COLO668 (cell line): Measurements from ENCODE around the gene OLFM1.
"Not testable (repeated sequence)": the region's sequence is repeated elsewhere in the genome, so short reads cannot be mapped to it uniquely, and the experiment has no call there.

Experiments
- DNase-seq: peaks from one replicate; lab custom pipeline; 2025; ENCODE audit not compliant: unreplicated experiment; lab: John Stamatoyannopoulos, UW

Gene OLFM1

DNA sequence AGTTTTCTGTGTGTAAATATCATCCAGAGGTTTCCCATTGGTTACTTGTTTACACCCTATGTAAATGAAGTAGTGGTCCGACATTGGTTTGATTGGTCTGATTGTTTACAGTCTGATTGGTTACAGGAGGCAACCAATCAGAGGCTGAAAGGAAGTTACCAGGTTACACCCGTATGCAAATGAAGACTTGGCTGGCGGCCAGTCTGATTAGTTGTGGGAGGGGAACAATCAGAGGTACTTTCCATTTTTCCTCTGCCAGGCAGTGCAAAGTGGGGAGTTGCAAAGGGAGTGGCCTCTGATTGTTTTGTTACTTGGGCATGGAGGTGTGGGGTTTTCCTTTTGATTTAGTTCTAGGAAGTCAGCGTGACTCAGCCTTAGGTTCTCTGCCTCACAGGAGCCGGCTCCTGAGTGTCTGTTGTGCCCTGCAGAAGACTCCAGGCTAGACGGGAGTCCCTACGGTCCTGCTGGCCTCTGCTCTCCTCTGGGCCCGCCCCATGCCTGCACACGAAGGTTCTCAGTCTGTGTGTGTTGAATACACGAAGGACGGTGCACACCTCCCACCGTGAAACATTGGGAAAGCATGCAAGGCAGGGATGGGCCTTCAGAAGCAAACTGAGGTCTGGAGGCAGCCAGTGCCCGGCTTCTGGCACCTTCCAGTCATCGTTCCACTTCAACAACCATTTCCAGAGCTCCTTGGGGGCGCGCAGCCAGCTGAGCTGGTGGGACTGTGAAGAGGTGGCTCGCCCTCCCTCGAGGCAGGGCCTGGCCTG, 42.9 kb downstream of the OLFM1 start:
- peak; percentile 4 for DNase-seq

DNA sequence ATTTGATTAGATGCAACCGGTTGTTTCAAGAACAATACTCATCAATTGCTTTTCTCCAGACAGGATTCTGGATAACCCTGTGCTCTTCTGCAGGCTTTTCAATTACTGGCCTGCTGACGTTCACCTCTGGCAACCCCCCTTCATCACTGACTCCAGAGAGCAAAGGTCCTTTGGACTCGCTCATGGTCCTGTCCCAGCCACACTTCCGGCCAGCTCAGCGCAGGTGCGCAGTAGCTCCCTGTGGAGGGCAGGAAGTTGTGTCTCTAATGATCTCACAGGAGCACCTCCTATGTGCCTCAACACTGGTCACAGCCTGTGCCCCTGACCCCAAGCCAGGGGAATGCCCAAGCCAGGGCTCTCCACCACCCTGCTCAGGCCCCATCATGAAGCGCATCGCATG, 44.0 kb downstream of the OLFM1 start:
- no peak for DNase-seq

DNA sequence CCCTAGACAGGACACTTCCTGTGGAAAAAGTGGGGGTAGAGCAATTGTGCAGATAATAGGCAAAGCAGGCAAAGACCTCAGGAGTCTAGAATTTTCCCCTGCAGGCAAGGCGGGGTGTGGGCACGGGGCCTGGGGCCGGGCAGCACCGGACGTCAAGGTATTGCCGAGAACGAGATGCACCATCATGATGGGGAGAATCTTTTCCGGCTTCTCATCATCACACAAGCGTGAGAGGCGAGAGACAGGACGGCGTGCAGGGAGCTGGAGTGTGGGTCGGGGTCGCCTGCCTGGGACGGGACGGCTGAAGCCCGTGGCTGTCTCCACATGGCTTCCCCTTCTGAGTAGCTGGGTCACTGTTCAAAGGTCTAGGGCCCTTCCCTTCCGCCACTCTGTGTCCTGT, 44.5 kb downstream of the OLFM1 start:
- no peak for DNase-seq

DNA sequence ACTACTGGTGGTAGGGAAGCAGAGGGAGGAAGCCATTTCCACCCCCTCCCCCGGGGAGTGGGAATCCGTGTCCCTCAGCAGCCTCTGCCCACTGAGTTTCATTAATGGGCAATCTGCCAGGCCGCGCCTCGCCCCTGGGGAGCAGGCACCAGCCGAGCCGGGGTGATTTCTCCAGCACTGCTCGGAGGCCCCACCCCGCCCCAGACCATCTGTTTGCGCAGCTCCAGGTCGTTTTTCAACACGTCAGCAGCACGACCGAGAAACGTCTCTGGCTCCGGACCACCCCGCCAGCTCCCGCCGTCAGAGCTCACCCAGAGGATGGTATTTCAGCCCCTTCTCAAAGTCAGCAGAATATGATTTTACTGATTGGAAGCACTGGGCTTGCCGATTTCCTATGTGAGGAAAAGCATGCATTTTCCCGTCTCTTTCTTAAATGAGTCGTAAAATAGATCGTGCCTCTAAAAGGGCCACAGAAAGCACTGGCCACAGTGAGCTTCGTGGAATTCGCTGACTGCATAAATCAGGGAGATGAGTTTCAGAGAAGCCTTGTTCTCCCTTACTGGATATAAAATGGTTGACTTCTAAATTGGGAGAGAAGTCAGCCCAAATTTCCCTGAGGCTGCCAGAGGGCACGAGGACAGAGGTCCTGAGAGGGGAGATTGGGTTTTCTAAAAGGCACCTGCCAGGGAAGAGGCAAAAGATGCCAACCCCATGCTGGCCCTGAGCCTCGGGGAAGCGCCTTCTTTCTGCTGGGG, 47.0 kb downstream of the OLFM1 start:
- no peak for DNase-seq

DNA sequence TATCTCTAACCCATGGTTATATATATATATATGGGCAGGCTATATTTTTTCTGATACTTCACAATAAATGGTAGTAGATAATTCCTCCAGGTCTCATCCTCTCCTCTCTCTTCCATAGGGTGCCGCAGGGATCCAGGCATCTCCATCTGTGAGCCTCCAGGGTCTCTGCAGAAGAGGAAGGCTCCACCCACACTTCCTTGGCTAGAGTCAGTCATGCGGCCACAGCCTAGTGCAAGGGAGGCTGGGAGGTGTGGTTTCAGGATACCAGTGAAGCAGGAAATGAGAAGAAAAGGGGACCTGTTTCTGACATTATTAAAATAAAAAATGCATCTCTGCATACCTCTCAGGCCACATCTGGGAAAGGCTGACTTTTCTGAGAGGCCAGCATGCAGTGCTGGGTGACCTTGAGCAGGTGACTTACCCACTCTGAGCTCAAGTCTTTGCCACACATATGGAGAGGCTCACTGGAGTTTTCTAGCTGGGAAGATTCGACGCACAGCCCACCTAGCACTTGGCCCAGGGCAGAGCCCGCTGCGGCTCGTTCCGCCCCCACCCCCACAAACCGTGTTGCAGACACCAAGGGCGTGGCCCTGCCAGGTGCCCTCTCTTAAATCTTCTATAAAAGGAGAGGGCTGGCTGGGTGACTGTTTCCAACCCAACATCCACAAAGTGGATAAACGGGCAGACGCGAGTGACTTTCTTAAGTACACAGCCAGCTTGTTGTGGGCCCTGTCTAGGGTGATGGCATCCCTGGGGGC, 47.9 kb downstream of the OLFM1 start:
- no peak for DNase-seq

DNA sequence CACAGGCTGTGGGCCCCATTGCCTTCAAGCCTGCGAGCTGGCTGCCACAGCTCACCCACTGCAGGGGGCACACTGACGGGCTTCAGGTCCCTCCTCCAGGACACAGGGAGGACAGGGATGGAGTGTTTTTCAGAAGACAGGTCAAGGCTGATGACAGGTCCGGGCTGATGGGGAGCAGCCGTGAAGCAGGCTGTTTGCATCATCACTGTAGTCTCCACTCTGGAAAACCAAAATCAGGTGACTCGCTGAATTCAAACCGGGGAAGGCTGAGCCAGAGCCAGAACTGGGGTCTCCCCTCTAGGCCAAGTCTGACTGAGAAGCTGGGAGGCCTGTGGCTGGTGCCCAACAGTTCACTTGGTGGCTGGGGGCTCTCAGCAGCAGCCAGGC, 48.5 kb downstream of the OLFM1 start:
- no peak for DNase-seq

DNA sequence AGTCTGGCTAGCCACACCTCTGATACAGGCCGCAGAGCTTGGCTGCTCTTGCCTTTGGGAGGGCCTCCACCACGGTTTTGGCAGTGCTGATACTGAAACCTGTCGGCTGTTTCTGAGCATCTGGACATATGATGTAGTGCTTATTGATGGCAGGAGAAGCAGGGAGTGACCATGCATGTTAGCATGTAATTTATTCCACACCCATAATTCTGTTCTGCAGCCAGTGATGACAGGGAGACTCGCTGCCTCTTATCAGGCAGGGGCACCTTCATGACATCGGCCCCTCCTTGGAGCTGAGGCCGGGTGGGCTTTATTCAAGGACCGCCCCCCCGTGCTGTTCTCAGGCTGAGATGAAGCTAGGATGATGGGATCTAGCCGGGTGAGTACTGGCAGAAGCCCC, 49.0 kb downstream of the OLFM1 start:
- DNase-seq = no peak

DNA sequence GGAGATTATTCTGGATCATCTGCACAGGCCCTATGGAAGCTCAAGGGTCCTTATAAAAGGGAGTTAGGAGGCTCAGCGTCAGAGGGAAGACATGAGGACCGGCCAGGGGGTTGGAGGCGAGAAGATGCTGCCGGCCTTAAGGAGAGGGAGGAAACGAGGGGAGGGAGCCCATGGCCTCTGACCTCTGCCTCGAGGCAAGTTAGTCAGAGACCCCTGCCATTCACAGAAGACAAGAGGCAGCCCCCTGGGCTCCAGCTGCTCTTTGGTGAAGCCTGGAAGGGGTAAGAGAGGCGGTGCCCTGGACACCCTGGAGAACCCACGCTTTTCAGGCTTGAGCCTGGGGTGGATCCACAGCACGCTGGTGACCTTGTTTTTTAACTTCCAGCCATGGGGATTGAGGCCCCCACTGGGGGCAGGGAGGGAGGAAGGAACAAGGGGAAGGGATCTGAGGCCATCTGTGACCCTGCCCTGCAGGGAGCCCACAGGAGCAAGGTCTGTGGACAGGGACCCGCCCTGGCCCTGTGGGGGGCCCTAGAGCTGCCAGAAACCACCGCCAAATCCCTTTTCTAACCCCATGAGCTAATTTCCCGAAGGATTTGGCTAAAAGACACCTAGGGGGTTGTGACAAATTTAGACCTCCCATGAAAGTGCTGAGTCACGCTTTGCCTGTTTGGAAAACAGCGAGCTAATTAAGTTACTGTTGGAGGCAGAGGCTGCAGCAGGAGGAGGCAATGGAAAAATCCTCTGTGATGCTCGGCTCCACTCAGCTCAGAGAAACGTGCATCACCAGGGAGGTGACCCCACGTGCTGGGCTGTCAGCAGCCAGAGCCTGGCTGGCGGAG, 49.7 kb downstream of the OLFM1 start:
- DNase-seq = no peak

DNA sequence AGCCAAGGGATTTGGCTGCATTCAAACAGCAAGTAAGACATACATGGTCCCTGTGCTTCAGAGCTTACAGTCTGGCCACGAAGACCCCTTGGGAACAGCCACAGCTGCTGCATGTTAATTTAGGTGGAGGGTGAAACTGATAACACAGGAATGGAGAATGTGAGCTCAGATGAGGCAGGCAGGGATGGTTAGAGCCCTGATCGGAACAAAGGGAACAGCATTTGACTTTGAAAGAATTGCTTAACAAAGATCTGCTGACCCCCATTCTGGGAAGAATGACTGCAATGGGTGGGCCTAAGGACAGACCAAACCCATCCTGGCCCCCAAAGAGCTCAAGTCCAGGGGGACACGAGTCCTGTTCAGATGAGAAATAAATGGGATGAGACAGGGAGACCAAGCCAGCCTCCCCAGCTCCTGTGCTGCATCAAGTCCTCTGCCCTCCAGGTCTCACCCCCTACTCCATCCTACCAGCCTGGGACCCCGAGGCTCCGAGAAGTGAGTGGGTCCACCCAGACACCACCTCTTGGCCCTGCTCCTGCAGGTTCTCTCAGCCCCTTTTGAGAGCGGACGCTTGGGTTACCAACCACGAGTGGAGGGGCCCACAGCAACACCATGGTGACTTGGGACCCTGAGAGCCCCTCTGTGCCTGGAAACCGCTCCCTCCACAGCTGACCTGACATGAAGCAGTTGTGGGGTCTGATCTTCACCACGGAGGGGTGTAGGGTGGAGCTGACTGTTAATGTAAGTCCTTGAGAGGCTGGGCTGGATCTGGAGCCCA, 50.8 kb downstream of the OLFM1 start:
- no peak for DNase-seq

DNA sequence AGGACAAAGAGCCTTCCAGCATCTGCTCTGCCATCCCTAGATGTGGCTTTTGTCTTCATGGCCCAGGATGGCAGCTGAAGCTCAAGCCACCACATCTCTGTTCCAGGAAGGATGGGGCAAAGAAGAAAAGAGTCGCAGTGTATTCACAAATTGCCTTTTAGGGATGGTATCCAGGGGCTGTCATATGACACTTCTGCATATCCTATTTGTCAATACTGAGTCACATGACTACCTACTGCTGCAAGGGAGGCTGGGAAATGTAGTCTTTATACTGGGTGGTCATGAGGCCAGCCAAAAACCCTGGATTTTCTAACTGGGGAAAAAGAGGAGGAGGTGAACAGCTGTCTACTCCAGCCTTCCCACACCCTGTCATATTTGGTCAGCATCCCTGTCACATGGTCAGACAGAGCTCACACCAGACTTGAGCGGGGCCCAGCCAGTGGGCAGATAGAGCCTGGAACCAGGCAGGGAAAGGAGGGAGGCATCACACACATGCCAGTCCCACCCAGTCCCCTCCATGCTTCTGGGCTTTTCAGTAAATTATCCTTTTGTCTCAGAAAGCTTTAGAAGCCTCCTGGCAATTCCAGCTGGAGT, 52.0 kb downstream of the OLFM1 start:
- DNase-seq = no peak

DNA sequence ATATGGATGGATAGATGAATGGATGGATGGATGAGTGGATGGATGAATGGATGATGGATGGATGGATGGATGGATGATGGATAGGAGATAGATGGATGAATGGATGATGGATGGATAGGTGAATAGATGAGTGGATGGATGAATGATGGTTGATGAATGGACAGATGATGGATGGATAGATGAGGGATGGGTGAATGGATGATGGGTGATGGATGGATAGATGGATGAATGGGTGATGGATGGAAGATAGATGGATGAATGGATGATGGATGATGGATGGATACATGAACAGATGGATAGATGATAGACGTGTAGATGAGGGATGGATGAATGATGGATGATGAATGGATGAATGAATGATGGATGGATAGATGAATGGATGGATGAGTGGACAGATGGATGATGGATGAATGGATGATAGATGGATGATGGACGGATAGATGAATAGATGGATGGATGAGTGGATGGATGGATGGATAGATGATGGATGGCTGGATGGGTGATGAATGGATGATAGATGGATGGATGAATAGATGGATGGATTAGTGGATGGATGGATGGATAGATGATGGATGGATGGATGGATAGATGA, 53.8 kb downstream of the OLFM1 start:
- no peak for DNase-seq

DNA sequence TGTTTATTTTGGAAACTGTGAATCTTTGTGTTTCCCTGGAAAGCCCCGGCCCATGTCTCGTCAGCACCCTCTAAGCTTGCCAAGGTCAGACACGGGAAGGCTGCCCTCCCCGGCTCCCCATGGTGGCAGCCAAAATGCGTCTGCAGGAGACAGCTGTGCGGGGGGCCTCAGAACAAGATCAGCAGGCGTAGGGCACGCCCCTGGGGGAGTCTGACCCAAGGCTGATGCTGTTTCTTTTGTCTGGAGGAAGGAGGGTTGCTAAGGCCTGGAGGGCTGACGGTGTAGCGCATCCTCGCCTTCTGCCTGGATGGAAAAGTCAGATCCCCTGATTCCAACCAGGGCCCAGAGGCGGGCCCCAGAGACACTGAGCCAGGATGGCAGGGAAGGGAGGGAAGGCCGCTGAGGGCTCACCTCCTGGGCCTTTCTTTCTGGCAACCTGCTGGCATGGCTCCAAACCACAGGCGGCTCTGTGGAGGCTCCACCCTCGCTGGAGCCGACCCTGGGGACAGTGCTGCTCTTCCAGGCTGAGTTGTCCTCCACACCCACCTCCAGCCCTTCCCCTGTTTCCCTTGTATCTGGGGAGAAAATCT, 57.2 kb downstream of the OLFM1 start:
- DNase-seq = peak; percentile 17

DNA sequence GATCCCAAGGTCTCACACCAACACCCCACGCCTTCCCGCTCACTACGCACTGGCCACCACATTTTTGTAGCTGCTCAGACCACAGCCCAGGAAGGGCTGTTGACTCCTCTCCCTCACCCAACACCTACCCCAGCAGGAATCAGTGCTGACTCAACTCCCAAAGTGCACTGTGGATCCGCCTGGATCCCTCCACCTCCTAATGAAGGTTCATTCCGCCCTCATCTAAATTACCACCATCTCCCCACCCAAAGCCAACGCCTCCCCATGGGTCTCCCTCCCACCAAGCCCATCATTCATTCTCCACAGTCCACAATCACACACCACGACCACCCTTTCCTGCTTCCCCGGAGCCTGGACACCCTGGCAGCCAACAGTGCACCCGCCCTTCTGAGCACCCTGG, 57.8 kb downstream of the OLFM1 start:
- no peak for DNase-seq

DNA sequence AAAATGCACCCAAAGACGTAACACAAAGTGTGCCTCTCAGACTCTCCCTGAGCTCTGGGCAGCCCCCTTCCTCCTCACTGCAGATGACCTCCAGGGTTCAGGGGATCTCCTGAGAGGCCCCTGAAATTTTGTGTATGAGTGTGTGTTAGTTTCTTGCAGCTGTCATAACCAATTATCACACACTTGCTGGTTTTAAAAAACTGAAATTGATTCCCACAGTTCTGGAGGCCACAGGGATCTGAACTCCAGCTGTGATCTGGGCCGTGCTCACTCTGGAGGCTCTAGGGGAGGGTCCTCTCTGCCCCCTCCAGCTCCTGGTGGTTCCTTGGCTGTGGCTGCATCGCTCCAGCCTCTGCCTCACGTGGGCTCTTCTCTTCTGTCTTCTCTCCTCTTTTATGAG, 58.8 kb downstream of the OLFM1 start:
- no peak for DNase-seq

DNA sequence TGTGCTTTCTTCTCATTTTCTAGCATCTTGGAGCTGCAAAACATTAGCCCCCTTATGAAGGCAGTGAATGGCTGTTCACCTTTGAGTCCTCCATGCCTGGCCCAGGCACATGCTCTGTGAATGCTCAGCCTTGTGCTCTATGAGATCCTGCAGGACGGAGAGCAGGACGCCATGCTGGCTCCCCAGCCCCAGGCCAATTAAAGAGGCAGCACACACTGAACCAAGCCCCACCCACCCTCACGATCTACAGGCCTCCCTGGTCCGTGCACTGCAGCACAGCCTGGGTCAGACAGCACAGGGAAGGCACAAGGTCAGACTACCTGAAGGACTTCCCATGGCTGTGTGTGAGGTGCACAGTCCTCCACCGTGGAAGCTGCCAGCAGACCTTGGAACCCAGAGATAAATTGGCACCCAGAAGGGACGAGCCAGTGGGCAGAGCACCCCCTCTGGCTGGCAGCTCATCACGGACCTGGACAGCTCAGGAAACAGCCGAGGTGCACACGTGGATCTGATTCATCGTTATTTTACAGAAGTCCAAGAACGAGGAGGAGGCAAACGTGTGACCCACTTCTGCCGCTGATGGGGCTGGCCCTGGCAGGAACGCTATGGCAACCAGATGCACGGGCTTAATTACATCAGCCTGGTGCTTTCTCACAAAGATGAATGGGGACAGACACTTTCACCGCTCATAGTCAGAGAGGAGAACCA, 59.5 kb downstream of the OLFM1 start:
- DNase-seq = no peak

DNA sequence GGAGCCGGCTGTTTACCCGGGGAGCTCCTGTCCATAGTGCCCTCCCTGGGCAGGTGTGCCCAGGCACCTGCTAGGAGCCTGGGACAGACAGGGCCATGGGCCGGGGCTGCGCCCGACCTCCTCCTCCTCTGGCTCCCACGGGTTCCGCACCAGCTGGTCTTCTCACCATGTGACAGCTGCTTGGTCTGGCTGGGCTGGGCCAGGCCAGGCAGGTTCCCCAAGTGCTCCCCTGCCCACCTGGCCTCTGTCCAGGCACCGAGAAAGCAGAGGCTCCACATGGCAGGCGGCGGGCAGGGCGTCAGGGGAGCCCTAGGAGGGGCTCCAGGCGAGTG, 60.0 kb downstream of the OLFM1 start:
- DNase-seq = no peak

DNA sequence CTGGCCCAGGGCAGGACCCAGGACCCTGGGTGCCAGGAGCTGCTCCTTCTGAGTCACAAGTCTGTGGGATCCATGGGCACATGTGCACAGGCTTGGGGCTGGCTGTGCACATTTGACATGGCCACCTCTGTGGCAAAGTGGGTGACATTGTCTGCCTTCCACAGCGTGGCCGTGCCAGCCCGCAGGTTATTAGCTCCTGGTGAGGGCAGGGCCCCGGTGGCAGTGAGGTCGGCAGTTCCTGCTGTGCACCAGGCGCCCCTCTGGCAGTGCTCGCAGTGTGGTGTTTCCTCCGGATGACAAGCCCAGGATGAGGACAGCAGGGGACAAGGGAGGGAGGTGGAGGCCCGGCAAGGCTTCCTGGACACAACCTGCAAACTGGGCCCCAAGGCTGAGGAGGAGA, 60.5 kb downstream of the OLFM1 start:
- DNase-seq = no peak

DNA sequence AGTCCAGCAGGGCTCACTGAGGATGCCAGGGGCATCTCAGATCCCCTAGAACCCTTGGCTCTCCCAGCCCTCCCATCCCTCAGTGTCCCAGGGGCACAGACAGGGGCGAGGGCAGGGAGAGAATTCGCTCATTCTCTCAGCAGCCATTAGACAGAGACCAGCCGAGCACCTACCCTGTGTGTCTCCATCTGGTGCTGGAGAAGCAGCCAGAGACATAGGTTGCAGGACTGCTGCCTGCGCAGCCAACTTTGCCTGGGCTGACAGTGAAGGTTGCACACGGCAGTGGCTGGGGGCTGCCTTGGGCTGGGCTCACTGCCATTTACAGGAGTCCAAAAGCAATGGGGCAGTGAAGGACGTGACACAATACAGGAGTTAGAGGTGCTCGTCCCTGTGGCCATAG, 60.9 kb downstream of the OLFM1 start:
- DNase-seq = no peak

DNA sequence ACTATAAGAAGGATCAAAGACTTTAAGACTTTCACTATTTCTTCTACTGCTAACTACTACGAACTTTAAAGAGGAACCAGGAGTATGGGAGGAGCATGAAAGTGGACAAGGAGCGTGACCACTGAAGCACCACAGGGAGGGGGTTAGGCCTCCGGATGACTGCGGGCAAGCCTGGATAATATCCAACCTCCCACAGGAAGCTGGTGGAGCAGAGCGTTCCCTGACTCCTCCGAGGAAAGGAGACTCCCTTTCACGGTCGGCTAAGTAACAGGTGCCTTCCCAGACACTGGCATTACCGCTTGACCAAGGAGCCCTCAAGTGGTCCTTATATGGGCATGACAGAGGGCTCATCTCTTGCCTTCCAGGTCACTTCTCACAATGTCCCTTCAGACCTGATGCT, 62.4 kb downstream of the OLFM1 start:
- DNase-seq = not testable (repeated sequence)
